Stimulated activated CD8-positive, alpha-beta memory T cell treated with anti-CD3 and anti-CD28 coated beads, Interleukin-7, amount 100 ng/mL, for 1 hour (primary cell): ENCODE data around the gene GPR31.

Experiments
- DNase-seq, 2 donors: peaks; one replicate each; pipeline ENCODE4 v3.0.0-alpha.2; 2020; ENCODE audit warnings: low read depth in 2 of 2

The GPR31 gene

DNA sequence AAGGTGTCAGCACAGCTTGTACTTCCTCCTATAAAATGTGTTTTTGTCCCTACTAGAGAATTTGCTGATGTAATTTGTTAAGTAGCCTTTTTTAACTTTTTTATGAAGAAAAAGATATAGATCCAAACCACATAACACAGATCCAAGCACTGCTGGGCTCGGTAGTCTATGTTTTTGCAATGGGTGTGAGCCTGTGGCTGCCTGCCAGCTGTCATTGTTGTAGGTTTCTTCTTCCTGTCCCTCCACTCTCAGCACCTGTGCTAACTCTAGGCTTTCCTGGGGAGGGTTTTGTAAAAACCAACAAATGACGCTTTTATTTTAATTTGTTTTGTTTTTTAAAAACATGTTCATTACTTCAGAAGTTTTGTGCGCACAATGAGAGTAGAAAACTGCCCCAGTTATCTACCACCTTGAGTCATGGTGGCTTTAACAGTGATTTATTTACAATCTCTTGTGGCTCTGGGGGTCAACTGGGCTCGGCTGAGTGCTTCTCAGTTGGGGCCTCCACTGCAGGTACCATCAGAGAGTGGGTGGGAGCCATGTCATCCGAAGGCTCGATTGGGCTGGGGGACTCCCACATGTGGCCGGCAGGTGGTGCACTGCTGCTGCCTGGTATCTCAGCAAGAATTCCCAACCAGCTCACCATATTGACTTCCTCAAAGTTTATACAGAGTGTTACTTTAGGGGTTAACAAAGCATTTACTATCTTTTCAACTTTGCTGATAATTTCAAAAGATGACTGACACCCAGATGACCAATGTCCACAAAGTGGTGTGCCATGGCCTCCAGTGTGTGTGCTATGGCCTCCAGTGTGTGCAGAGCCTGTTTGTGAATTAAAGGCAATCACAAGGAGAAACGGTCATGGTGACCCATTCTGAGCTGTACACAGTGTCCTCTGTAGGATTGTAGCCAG is 37.9 kb downstream of the GPR31 start:
- DNase-seq: no peak

DNA sequence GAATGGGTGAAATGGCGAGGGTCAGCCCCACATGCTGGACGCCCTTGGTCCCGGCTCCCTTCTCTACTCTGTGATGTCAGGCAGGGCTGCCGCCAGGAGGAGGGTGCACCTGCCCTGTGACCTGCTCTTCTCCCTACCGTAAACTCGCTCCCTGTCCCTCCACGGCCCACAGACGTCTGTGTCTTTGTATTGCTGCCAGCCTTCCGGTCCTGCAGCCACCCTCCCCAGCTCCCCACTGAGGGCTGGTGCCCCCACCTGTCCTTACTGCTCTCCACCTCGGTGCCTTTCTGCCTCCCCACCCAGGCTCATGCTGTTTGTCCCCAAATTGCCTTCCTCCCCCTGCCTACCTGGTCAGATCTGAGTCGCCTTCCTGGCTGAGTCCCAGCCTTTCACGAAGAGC is 38.9 kb downstream of the GPR31 start:
- DNase-seq: no peak

DNA sequence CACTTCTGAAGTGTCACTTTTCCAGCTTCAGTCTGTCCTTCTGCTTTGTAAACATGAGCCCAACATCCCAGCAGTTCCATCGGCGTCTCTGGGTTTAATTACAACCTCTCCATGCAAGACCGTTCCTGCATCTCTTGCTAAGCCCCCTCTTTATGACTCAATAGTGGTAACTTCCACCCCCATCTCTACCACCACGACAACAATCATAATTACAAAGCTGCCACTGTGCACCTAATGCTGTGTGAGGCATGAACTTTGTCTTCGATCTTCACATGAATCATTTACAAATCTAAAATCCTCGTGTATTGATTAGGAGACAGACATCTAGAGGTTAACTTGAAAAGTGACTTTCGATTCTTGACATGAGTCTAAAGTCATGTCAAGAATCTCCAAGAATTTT is 39.8 kb downstream of the GPR31 start:
- DNase-seq: no peak

DNA sequence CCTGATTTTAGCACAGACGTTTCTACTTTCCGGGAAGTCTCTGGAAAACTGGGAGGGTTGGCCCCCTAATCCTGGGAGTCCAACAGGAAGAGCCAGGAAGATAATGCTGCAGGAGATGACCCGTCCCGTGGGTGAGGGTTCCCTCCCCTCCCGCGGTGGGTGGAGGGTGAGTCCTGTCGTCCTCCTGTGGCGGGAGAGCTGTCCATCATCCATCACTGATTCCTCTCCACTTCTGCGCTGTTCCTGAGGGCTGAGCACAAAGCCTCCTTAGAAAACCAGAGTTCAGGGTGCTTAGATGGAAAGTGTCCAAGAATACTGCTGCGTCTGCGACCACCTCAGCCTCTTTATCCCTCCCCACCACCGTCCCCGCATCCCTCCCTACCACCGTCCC is 40.9 kb downstream of the GPR31 start:
- DNase-seq: no peak

DNA sequence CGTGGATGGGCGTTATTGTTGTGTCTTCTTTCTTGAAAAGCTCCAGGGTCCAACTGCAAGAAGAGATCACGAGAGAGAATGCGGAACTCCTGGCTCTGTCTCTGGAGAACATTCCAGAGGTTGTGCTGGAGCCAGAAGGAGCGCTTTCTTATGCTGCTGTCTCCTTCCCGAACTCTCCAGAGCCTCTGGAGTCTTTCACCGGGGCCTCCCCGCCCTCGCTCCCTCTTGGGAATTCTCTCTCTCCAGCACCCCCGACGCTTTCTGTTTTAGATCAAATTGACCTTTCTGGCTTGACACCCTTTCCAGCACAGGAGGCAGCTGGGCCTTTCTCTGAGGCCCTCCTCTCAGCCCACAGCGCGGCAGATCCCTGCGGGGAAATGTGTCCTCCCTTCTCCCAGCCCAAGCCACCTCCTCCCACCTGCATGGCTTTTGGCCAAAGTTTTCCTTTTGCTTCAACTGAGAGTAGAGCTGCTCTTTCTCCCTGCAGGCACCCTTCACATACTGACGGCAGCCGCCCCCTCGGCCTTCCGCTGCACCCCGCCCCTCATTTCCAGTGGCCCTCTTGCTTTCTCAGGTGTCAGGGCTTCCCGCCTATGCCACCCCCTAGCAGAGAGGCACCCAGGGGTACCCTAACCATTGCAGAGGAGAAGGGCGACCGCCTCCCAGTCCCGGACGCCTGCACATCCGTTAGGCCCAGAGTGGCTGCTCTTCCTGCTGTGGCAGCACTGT is 41.5 kb downstream of the GPR31 start:
- no peak for DNase-seq

DNA sequence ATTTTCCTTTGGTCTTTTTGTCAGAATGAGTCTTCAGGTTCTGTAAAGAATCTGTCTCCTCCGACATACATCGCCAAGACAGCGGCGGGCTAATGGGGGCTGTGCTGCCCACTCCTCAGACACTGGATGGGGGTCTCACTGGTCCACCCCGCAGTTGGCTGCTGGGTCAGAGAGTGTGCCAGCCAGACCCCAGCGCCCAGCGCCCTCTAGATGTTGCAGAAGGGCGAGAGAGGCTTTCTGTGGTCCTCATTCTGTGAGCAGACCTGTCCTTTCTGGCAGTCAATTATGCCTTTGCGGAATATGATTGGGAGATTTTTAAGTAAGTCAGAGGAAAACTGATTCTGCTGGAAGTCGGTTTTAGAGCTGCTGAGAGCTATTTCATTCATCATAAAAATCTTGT is 42.7 kb downstream of the GPR31 start:
- DNase-seq: no peak

DNA sequence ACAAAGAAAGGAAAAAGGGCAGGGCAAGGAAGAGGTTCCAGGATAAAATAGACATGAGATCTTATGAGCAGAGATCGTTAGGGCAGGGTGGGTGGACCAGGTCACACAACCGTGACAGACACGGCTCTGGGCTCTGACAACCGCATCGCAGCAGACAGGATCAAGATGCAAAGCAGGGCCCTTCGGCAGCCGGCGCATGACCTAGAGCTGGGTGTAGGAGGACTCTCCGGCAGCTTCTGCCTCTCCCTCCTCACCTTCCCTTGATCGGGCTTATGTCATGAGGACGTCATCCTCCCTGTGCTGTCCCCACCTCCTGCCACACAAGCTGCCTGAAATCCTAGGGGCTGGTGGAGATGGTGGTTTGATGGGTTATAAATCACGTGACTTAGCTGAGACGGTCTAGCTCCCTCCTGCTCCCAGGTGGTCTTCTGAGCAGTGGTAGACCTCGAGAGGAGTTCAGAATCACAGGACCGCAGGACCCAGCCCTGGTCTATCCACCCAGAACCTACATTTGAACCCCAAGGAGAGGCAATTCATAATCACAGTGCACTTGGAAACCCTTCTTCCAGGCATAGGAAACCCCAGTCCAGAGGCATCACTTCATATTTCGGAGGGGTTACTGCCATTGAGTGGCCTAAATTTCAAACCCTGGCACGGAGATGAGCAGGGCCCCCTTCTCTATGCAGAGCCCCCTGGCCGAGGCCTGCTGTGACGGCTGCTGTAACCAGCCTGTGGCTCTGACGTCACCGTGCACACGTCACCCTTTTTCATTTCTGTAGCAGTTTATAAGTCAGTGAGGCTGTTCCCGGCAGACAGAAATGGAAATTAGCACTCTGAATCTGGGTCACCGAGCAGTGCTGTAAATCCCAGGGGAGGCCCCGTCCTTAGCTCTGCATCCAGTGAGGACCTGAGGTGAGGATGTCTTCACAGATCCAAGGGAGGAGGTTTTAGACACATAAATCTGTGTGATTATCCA is 43.6 kb downstream of the GPR31 start:
- DNase-seq: no peak

DNA sequence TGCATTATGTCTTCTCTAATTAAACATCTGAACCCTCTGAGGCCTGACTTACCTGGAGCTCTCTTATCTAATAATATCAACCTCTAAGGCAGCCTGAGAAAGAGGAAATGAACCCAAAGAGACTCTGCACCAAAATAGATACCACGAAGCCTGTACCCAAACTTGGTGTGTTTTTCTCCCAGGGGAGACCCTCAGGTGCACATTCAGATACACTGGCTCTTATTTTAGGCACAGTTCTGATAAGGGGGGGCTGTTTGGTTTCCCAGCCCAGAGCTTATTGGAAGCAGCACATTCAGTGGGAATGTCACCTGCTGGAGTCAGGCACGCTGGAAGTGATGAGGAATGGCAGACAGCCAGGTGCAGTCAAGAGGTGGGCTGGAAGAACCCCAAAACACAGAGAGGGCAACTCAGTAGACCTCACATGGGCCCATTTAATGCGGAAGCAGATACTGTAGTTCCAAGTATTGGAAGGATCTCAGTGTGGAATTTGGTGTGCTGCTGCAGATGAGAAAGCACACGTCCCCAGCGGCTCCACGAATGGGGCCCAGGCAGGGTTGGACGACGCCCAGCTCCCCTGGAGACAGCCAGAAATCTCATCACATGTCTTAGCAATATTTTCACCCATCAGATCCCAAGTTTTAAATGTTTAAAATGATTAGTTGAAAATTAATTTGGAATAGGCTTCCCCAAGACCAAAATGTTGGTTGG is 44.6 kb downstream of the GPR31 start:
- DNase-seq: no peak

DNA sequence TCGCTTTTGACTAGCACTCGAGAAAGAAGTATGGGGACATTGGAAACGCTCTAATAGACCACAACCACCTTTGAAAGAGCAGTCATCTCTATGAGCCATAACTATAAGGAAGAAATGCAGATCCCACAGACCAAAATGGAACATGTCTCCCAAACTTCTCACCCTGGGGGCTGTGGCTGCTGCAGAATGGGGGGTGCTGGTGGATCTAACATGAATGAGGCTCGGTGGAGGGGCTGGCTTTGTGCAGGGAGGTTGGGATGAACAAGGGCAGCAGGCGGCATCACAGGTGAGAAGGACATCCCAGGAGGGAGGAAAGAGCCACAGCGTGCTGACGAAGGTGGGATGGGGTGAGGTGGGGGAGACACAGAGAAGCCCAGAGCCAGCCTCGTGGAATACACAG is 45.4 kb downstream of the GPR31 start:
- no peak for DNase-seq

DNA sequence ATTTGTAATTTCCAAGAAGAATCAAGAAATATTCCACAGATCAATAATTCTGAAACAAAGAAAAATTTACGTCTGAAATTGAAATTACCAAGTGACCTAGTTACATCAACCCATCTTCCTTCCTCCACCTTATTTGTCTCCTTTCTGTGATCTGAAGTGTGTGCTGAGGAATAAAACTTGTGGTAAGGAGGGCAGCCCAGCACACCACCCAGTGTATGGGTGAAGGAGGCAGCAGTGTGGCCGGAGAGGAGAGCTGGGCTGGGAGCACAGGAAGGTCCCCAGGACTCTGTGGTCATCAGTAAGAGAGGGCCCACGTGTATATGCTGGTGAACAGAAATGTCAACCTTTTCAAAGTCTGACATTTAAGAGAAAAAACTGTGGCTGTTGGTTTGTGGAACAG is 46.2 kb downstream of the GPR31 start:
- DNase-seq: no peak

DNA sequence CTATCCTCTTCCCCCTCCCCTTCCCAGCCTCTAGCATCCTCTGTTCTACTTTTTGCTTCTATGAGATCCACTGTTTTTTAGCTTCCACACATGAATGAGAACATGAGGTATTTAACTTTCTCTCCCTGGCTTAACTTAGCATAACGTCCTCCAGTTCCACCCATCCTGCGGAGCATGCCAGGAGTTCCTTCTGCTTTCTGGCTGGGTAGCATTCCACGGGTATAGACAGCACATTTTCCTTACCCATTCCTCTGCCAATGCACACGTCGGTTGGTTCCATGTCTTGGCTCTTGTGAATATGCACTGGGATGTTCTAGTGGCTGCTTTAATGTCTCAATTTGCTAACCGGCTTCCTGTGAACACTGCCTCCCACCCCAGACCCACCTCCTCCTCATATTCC is 48.1 kb downstream of the GPR31 start:
- no peak for DNase-seq

DNA sequence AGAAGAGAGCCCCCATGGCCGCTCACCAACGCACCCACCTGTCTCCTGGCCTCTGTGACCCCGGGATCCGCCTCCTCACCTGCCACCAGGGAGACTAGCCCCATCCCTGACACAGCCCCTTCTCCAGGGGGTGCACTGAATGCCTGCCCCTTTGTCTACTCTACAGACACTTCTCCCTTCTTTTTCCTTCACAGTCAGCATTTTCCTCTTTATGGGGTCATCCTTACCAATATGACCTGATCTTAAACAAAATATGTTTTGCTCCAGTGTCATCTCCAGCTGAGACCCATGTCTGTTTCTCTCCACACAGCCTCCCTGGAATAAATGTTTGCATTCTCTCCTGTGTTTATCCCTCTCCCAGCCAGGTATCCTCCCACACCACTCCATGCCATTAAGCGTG is 49.5 kb downstream of the GPR31 start:
- no peak for DNase-seq

DNA sequence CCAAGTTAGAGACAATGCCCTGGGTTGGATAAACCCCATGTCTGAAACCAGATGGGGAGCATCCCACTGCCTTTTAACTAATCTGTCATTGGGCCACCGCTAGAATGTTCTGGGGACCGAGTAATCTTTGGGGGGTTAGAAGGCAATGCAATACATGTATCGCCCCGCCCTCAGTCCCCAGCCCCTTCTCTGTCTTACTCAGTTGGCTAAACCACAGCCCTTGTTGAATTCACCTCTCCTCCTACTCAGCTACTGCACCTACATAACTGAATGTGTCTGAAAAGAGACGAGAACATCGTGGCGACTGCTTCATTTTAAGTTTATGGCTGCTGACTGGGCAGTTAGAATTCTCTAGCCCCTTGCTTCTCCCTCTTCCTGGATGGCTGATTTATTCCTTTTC is 50.0 kb downstream of the GPR31 start:
- no peak for DNase-seq

DNA sequence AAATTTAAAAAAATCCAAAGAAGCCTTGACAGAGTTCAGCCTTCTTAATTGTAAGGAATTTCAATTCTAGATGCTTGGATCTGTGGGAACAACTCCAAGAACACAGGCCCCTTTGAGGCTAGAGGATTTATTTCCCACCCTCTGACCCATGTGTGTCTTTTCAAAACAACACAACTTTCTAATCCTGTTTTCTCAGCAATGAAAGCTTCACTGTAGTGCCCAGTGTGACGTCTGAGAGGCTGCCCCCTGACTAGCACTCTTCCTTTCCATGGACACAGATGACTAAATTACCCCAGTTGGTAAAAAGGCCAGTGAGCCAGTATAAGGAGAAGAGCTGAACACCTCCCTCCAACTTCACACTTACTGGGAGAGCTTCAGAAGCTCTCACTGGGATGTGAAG is 51.4 kb downstream of the GPR31 start:
- DNase-seq: no peak
